CD4-positive, alpha-beta T cell treated with Interleukin-15 for 4 hours (primary cell): ENCODE results near the gene KISS1R.

ENCODE experiments used
- DNase-seq: peaks from one replicate; pipeline ENCODE4 v3.0.0-alpha.2; 2020; ENCODE audit warnings: low spot score

The KISS1R gene

GRCh38 chr19:924553-925086 is 7.5 kb downstream of the KISS1R start:
- DNase-seq = no peak

GRCh38 chr19:925087-925525 is 8.0 kb downstream of the KISS1R start:
- DNase-seq = peak; percentile 71

- peak; percentile 73 for DNase-seq
Observed at GRCh38 chr19:925526-926322, 8.6 kb downstream of the KISS1R start, which contains the start of gene ARID3A. Gene ARID3A (plus strand): TSS chr19:926035. CDS start chr19:929529, 3,494 bp downstream.

GRCh38 chr19:926323-926588 is 9.1 kb downstream of the KISS1R start:
- DNase-seq = no peak

- no peak for DNase-seq
Observed at GRCh38 chr19:926589-927350, 9.6 kb downstream of the KISS1R start.

GRCh38 chr19:927351-927779 is 10.2 kb downstream of the KISS1R start:
- no peak for DNase-seq

GRCh38 chr19:927780-928401 is 10.8 kb downstream of the KISS1R start:
- no peak for DNase-seq

GRCh38 chr19:928471-929202 is 11.5 kb downstream of the KISS1R start:
- DNase-seq = no peak

GRCh38 chr19:929203-929890 is 12.2 kb downstream of the KISS1R start:
- DNase-seq = no peak

- no peak for DNase-seq
Observed at GRCh38 chr19:929891-930258, 12.7 kb downstream of the KISS1R start.

GRCh38 chr19:931860-932647 is 14.9 kb downstream of the KISS1R start:
- DNase-seq = no peak

GRCh38 chr19:932648-933552 is 15.8 kb downstream of the KISS1R start:
- no peak for DNase-seq

- no peak for DNase-seq
Observed at GRCh38 chr19:933553-933882, 16.4 kb downstream of the KISS1R start.

GRCh38 chr19:934197-934840 is 17.2 kb downstream of the KISS1R start:
- no peak for DNase-seq

GRCh38 chr19:934865-935479 is 17.8 kb downstream of the KISS1R start:
- DNase-seq = no peak

- no peak for DNase-seq
Observed at GRCh38 chr19:936175-936546, 19.0 kb downstream of the KISS1R start.

GRCh38 chr19:937259-937694 is 20.1 kb downstream of the KISS1R start:
- peak; percentile 48 for DNase-seq

GRCh38 chr19:938233-938923 is 21.2 kb downstream of the KISS1R start:
- DNase-seq = no peak
